Loucy (cell line): ENCODE data around the gene TRIO.

ENCODE experiments used
- EZH2phosphoT487 ChIP-seq: fragments of 200-600 bp; IDR thresholded peaks from 2 replicates; pipeline ENCODE4 v1.6.1; 2018; ENCODE audit warnings: antibody characterized with exemption, mild to moderate bottlenecking, moderate library complexity, borderline replicate concordance
- TF ChIP-seq, protein P1 (sequence below): fragments of 200-600 bp; sonication (generic); conservative IDR thresholded peaks from 2 replicates; pipeline ENCODE4 v1.5.1; 2014; ENCODE audit warnings: mild to moderate bottlenecking, antibody characterized with exemption, low read length

DNA sequence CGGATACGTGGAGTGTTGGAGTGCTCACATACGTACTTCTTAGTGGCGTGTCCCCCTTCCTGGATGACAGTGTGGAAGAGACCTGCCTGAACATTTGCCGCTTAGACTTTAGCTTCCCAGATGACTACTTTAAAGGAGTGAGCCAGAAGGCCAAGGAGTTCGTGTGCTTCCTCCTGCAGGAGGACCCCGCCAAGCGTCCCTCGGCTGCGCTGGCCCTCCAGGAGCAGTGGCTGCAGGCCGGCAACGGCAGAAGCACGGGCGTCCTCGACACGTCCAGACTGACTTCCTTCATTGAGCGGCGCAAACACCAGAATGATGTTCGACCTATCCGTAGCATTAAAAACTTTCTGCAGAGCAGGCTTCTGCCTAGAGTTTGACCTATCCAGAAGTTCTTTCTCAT is 364.9 kb downstream of the TRIO start:
- TF ChIP-seq, protein P1, sequence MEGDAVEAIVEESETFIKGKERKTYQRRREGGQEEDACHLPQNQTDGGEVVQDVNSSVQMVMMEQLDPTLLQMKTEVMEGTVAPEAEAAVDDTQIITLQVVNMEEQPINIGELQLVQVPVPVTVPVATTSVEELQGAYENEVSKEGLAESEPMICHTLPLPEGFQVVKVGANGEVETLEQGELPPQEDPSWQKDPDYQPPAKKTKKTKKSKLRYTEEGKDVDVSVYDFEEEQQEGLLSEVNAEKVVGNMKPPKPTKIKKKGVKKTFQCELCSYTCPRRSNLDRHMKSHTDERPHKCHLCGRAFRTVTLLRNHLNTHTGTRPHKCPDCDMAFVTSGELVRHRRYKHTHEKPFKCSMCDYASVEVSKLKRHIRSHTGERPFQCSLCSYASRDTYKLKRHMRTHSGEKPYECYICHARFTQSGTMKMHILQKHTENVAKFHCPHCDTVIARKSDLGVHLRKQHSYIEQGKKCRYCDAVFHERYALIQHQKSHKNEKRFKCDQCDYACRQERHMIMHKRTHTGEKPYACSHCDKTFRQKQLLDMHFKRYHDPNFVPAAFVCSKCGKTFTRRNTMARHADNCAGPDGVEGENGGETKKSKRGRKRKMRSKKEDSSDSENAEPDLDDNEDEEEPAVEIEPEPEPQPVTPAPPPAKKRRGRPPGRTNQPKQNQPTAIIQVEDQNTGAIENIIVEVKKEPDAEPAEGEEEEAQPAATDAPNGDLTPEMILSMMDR = no peak
- no peak for TF ChIP-seq EZH2phosphoT487
